ENCODE measurements around the gene PPP2R5C. TPM values are rescaled to one million over a fixed set of nuclear protein-coding genes. Genes with fewer than 3 reads are reported as not detected.

Gene PPP2R5C
- total and polyA plus RNA-seq, 9 of the 15 experiments (the other 6 are each of a cell fraction or from before 2014, with no cell fraction given): 284 to 617 (median 395) TPM

GRCh38 chr14:101957406-101958234 is 196.1 kb downstream of the PPP2R5C start (continued):
- TF ChIP-seq CHD7 (IDR thresholded peaks at IDR 0.05; ENCODE audit: low read depth, low read length): no peak
- no peak for TF ChIP-seq REST (IDR thresholded peaks at IDR 0.05; ENCODE audit: borderline replicate concordance)
- TF ChIP-seq REST (CRISPR knock-in tag; IDR thresholded peaks at IDR 0.05; ENCODE audit: low read depth): no peak
- TF ChIP-seq ZSCAN29 (IDR thresholded peaks at IDR 0.05): no peak
- no peak for TF ChIP-seq ZNF780A (CRISPR knock-in tag; IDR thresholded peaks at IDR 0.05)
- TF ChIP-seq NBN (IDR thresholded peaks at IDR 0.05; ENCODE audit: low read depth): no peak
- no peak for TF ChIP-seq TGIF2 (CRISPR knock-in tag; IDR thresholded peaks at IDR 0.05)
